ENCODE measurements around the gene ECE1.

DNA sequence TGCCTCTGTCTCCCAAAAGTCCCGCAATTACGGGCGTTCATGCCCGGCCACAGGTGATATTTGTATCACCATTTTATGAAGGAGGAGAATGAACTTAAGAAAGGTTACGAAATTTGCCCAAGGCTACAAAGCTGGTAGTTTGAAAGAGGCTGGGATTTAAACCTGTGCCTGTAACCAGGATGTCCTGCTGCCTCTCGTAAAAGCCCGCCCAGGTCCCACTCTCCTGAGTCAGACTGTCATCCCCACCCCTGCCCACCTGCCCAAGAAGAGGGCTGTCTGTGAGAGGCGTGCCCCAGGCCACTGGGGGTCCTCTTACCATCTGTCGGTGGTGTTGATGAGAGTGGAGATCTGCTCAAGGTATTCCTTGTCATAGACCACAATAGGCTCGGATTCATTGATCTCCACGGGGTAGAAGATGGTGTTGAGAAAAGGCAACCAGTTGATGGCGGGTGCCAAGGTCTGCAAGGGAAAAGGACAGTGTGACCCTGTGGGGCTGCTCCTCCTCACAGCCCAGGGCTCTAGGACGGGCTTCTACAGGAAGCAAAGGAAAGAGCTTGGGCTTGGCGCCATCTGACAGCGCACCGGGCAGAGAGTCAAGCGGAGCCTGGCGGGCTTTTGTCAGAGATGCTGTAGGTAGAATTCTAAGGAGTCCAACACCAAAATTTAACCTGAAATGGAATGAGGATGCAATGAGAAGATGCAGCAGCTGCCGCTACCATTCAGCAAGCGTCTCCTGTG, 43.2 kb downstream of the ECE1 start:
- TF ChIP-seq, protein P1, sequence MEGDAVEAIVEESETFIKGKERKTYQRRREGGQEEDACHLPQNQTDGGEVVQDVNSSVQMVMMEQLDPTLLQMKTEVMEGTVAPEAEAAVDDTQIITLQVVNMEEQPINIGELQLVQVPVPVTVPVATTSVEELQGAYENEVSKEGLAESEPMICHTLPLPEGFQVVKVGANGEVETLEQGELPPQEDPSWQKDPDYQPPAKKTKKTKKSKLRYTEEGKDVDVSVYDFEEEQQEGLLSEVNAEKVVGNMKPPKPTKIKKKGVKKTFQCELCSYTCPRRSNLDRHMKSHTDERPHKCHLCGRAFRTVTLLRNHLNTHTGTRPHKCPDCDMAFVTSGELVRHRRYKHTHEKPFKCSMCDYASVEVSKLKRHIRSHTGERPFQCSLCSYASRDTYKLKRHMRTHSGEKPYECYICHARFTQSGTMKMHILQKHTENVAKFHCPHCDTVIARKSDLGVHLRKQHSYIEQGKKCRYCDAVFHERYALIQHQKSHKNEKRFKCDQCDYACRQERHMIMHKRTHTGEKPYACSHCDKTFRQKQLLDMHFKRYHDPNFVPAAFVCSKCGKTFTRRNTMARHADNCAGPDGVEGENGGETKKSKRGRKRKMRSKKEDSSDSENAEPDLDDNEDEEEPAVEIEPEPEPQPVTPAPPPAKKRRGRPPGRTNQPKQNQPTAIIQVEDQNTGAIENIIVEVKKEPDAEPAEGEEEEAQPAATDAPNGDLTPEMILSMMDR (conservative IDR thresholded peaks at IDR 0.05; ENCODE audit: low read depth, low read length), result no peak
- TF ChIP-seq BHLHE40 (IDR thresholded peaks at IDR 0.05; ENCODE audit: low read depth, low read length) (no peak), RAD21 (IDR thresholded peaks at IDR 0.05; ENCODE audit: low read length) (no peak), MXI1 (IDR thresholded peaks at IDR 0.05; ENCODE audit: borderline replicate concordance, low read depth, low read length) (no peak), NFE2L2 (IDR thresholded peaks at IDR 0.05; ENCODE audit: low read depth, low read length) (no peak), CEBPB (IDR thresholded peaks at IDR 0.05; ENCODE audit: low read depth, low read length) (no peak)
- TF ChIP-seq, protein P2, sequence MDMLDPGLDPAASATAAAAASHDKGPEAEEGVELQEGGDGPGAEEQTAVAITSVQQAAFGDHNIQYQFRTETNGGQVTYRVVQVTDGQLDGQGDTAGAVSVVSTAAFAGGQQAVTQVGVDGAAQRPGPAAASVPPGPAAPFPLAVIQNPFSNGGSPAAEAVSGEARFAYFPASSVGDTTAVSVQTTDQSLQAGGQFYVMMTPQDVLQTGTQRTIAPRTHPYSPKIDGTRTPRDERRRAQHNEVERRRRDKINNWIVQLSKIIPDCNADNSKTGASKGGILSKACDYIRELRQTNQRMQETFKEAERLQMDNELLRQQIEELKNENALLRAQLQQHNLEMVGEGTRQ (IDR thresholded peaks at IDR 0.05; ENCODE audit: low read depth, low read length), result no peak

Measured in IMR-90 (cell line).